ENCODE measurements around the gene KRT31. TPM values are rescaled to one million over a fixed set of nuclear protein-coding genes. Genes with fewer than 3 reads are reported as not detected.

Gene KRT31
- polyA plus RNA-seq, 2 of the 4 experiments (the other 2 are of a cell fraction): not detected

GRCh38 chr17:41391535-41391934 lies 5.9 kb downstream of the KRT31 start:
- no peak overlapping the region for H3K27ac ChIP-seq
- DNase-seq (ENCODE audit: low read depth in 1 of 2, low spot score in 1 of 2): no peak
- no peak for FAIRE-seq
- POLR2A ChIA-PET: no interaction called here
- no peak overlapping the region for H3K4me2 ChIP-seq
- WGBS (ENCODE audit: missing lambda C conversion rate): 51% methylated on average over 2 of the region's 2 CpGs
- no peak for ATAC-seq
- no peaks in the 10 kb centered on the region for H3K4me1 ChIP-seq
- no peak overlapping the region for H3K4me3 ChIP-seq
- TF ChIP-seq, protein P1, sequence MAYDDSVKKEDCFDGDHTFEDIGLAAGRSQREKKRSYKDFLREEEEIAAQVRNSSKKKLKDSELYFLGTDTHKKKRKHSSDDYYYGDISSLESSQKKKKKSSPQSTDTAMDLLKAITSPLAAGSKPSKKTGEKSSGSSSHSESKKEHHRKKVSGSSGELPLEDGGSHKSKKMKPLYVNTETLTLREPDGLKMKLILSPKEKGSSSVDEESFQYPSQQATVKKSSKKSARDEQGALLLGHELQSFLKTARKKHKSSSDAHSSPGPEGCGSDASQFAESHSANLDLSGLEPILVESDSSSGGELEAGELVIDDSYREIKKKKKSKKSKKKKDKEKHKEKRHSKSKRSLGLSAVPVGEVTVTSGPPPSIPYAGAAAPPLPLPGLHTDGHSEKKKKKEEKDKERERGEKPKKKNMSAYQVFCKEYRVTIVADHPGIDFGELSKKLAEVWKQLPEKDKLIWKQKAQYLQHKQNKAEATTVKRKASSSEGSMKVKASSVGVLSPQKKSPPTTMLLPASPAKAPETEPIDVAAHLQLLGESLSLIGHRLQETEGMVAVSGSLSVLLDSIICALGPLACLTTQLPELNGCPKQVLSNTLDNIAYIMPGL (CRISPR knock-in tag; IDR thresholded peaks at IDR 0.05; ENCODE audit: borderline replicate concordance): no peak
- TF ChIP-seq RNF2 (IDR thresholded peaks at IDR 0.05; ENCODE audit: borderline replicate concordance, low read depth) (no peak), CHD2 (IDR thresholded peaks at IDR 0.05; ENCODE audit: low read length, partially characterized antibody) (no peak), GATA3 (IDR thresholded peaks at IDR 0.05; ENCODE audit: borderline replicate concordance) (no peak), ELK1 (IDR thresholded peaks at IDR 0.05; ENCODE audit: low read depth, low read length) (no peak), FOXS1 (CRISPR knock-in tag; IDR thresholded peaks at IDR 0.05) (no peak), MAFK (IDR thresholded peaks at IDR 0.05; ENCODE audit: partially characterized antibody) (no peak), NPAS2 (CRISPR knock-in tag; IDR thresholded peaks at IDR 0.05; ENCODE audit: borderline replicate concordance) (no peak), RARB (CRISPR knock-in tag; IDR thresholded peaks at IDR 0.05) (no peak), BHLHE40 (IDR thresholded peaks at IDR 0.05; ENCODE audit: low read depth, low read length) (no peak), SREBF2 (IDR thresholded peaks at IDR 0.05) (no peak), FOSB (CRISPR knock-in tag; IDR thresholded peaks at IDR 0.05) (no peak), SMC3 (IDR thresholded peaks at IDR 0.05) (no peak), ZC3H11A (IDR thresholded peaks at IDR 0.05) (no peak), PBX3 (IDR thresholded peaks at IDR 0.05) (no peak), POLR2AphosphoS2 (conservative IDR thresholded peaks at IDR 0.05; ENCODE audit: low read length) (no peak)
- TF ChIP-seq, protein P2, sequence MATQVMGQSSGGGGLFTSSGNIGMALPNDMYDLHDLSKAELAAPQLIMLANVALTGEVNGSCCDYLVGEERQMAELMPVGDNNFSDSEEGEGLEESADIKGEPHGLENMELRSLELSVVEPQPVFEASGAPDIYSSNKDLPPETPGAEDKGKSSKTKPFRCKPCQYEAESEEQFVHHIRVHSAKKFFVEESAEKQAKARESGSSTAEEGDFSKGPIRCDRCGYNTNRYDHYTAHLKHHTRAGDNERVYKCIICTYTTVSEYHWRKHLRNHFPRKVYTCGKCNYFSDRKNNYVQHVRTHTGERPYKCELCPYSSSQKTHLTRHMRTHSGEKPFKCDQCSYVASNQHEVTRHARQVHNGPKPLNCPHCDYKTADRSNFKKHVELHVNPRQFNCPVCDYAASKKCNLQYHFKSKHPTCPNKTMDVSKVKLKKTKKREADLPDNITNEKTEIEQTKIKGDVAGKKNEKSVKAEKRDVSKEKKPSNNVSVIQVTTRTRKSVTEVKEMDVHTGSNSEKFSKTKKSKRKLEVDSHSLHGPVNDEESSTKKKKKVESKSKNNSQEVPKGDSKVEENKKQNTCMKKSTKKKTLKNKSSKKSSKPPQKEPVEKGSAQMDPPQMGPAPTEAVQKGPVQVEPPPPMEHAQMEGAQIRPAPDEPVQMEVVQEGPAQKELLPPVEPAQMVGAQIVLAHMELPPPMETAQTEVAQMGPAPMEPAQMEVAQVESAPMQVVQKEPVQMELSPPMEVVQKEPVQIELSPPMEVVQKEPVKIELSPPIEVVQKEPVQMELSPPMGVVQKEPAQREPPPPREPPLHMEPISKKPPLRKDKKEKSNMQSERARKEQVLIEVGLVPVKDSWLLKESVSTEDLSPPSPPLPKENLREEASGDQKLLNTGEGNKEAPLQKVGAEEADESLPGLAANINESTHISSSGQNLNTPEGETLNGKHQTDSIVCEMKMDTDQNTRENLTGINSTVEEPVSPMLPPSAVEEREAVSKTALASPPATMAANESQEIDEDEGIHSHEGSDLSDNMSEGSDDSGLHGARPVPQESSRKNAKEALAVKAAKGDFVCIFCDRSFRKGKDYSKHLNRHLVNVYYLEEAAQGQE (IDR thresholded peaks at IDR 0.05): no peak
- peaks cover 13% of the 10 kb centered on the region for H3K9me3 ChIP-seq
- CTCF ChIA-PET: interaction anchor here (1.2 to 2.2 kb wide), 9 partner anchors 9 to 535 kb away, joined by 3 to 9 read pairs (median 4); partner anchors contain the start of gene KRT34

DNA sequence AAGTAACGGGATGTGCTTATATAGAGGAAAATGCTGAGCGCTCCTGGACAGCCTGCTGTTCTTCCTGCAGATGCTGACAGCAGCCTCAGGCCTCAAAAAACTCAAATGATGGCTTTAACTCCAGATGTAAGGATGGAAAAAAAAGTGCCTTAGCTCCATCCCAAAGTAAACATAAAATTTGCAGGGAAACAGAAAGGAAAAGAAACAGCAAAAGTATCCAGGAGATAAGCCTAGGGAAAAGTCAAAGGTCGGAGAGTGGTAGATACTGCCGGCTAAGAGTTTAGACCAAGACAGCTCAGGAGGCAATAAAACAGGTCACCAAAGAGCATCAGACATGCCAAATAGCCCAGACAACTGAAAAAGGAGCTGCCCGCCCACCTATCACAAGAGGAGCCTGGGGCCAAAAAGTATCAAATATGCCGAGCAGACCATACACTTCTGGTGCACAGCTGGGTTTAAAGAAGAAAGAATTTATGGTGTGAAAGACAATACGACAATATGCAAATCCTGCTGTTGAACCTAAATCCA lies 6.9 kb downstream of the KRT31 start:
- H3K4me2 ChIP-seq: no peak overlapping the region
- CTCF ChIA-PET: interaction anchor here (1.2 to 2.2 kb wide), 11 partner anchors 8 to 275 kb away, joined by 3 to 9 read pairs (median 4); partner anchors contain the start of gene KRT34
- no peak for ATAC-seq
- WGBS (ENCODE audit: missing lambda C conversion rate): 83% methylated on average over 7 of the region's 7 CpGs
- no peak for TF ChIP-seq POLR2AphosphoS2 (conservative IDR thresholded peaks at IDR 0.05; ENCODE audit: low read length)
- no peak for TF ChIP-seq ZSCAN20 (CRISPR knock-in tag; IDR thresholded peaks at IDR 0.05)
- no peak for TF ChIP-seq RCOR1 (IDR thresholded peaks at IDR 0.05; ENCODE audit: low read depth, low read length)
- no peak for TF ChIP-seq NFE2L2 (conservative IDR thresholded peaks at IDR 0.05; ENCODE audit: low read length)
- TF ChIP-seq RFX5 (IDR thresholded peaks at IDR 0.05): no peak
- no peak for TF ChIP-seq RARB (CRISPR knock-in tag; IDR thresholded peaks at IDR 0.05)
- no peak for TF ChIP-seq POLR2A (IDR thresholded peaks at IDR 0.05; ENCODE audit: low read length)
- TF ChIP-seq, protein P2 (IDR thresholded peaks at IDR 0.05): no peak
- TF ChIP-seq JUNB (IDR thresholded peaks at IDR 0.05): no peak
- TF ChIP-seq MAZ (IDR thresholded peaks at IDR 0.05; ENCODE audit: borderline replicate concordance, low read depth, low read length): no peak
- no peak overlapping the region for H3K4me3 ChIP-seq
- no peak overlapping the region for H3K27ac ChIP-seq
- H3K4me1 ChIP-seq: no peaks in the 10 kb centered on the region
- peaks cover 19% of the 10 kb centered on the region for H3K9me3 ChIP-seq
- no peak for DNase-seq (ENCODE audit: low read depth in 1 of 2, low spot score in 1 of 2)
- POLR2A ChIA-PET: no interaction called here
- FAIRE-seq: no peak

Measured in A549 (cell line).